Erythroblast (primary cell): ENCODE data around the gene UBE2D2.

Experiments
- GATA1 ChIP-seq: IDR thresholded peaks from 2 replicates; pipeline ENCODE4 v1.6.1; 2011; ENCODE audit warnings: low read depth, mild to moderate bottlenecking, control low read depth, low read length, moderate library complexity
- POLR2A ChIP-seq: IDR thresholded peaks from 2 replicates; pipeline ENCODE4 v1.6.1; 2011; ENCODE audit warnings: mild to moderate bottlenecking, low read length

DNA sequence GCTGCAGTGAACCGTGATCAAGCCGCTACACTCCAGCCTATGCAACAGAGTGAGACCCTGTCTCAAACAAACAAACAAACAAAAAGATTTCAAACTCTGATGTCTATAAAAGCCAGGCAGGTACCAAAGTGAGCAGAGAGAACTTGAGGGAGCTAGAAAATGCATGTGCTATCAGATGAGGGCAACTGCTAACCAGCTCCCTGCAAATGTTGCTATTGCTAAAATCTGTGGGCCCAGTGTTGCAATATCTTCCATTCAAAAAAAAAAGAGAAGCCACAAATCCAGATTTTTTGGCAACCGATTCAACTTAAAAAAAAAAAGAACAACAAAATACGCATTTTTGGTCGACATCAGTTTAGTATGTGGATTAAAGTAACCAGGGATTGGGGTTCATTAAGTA is 5.5 kb downstream of the UBE2D2 start:
- TF ChIP-seq POLR2A (no peak), GATA1 (no peak)
